NOMO-1 treated with DMSO at 0.1 percent for 48 hours (cell line): ENCODE results near the gene ATP11B.
"Not testable (repeated sequence)": the region's sequence is repeated elsewhere in the genome, so short reads cannot be mapped to it uniquely, and the experiment has no call there.

Experiments
- DNase-seq: peaks from one replicate; lab custom pipeline; 2025; ENCODE audit not compliant: unreplicated experiment; lab: John Stamatoyannopoulos, UW

The ATP11B gene

DNA sequence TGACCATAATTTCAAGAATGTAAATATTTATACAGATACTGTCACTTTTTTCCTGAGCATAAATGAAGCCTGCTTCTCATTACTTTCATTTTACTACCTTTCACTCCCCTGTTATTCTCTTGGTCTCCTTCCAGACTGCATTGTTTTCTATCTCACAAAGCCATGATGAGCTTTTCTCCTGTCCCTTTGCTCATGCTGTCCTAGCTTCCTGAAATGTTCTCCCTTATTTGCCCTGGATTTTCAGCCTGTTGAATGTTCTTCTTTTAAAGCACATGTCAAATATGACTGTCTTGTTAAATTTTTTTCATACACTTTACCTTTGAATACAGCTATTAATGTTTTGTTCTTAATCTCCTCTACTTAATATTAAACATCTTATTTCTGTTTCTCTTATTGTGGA lies 31.7 kb downstream of the ATP11B start:
- no peak for DNase-seq

DNA sequence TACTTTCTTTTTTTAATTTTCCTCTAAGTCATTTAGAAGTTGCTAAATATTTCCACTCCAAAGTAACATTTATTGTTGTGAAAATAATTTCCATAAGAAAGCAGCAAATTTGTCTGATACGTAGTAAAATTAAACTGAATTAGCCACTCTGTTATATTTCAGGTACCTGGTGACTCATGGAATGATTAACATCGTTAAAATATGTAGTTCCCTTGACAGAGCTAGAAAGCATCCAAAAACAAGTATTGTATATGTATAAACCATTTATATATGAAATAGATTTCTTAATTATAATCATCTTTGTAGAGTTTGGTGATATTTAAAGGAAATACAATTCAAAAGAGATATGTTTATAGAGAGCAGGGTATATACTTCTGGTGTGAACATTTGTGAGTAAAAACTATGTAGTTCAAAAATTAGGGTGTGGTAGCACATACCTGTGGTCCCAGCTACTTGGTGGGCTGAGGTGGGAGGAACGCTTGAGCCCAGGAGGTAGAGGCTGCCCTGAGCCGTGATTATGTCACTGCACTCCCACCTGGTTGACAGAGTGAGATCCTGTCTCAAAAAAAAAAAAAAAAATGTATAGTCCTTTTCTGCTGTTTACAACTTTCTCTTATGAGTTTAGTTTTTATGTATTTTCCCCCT lies 36.6 kb downstream of the ATP11B start:
- DNase-seq: no peak

DNA sequence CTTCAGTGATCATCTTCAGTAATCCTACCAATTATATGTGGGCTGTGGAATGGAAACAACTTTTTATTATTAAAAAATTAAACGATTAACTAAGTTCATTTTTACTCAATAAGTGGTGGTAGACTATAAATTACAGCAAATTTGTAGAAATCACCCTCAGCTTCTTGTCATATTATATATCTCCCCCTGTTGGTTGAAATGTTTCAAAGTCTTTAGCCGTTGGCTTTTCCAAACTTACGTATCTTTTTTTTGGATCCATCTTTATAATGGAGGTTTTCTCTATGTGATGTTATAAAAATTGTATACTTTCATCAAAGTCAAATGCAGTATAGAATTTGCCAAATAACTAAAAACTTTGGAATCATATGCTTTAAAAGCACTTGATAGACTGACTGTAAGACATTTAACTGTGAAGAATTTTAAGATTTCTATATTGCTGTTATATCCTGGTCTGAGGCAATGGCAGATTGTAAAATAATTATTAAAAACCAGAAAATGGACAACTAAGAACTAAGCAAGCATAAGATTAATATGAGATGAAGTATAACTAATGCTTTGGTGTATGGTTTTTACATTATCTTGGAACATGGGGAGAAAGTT lies 44.7 kb downstream of the ATP11B start:
- peak; percentile 27 for DNase-seq

DNA sequence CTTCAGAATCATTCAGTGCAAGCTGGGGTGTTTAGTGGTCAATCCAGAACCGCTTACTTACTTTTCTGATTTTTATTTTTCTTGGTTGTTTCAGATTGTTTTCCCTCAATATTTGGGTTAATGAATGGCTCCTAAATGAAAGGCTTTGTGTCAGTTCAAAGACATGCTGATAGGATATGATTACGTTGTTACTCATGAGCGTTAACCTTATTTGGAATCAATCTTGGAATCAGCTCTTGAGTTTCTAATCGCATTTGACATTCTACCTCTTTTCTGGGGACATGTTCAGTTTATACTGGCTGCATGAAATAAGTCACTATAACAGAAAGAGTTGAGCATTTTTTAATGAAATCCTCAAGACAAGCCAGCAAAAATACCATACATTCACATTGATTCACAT lies 50.2 kb downstream of the ATP11B start:
- no peak for DNase-seq

DNA sequence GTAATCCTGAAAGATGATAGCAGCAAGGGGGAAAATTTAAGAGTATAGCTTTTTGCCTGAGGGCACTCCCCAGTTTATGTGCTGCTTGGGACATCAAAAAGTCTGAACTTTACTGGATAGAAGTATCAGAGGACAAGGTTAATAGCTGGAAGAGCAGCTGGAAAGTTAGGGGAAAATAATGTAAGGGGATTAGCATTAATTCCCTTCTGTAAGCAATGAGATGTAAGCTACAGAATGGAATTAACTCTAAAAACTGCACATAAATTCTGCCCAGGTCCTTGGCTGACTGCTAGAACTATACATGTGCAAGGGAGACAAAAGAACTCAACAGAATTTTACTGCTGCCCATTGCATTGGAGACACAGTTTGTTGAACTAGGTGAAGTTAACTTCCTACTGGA lies 55.6 kb downstream of the ATP11B start:
- DNase-seq: no peak

- DNase-seq: no peak
Observed at GRCh38 chr3:182855076-182855475, 61.8 kb downstream of the ATP11B start.

- no peak for DNase-seq
Observed at GRCh38 chr3:182861348-182861747, 68.0 kb downstream of the ATP11B start.

- DNase-seq: no peak
Observed at GRCh38 chr3:182862159-182862860, 69.0 kb downstream of the ATP11B start.

GRCh38 chr3:182869059-182869458 lies 75.8 kb downstream of the ATP11B start:
- no peak for DNase-seq

DNA sequence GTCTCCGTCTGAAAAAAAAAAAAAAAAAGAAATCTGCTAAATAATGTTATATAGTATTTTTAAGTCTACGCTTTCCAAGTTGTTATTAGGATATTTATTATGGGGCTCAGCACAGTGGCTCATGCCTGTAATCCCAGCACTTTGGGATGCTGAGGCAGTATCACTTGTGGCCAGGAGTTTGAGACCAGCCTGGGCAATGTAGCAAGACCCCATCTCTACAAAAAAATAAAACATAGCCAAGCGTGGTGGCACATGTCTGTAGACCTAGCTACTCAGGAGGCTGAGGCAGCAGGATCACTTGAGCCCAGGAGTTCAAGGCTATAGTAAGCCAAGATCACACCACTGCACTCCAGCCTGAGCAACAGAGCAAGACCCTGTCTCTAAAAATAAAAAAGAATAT lies 77.6 kb downstream of the ATP11B start:
- not testable (repeated sequence) for DNase-seq

DNA sequence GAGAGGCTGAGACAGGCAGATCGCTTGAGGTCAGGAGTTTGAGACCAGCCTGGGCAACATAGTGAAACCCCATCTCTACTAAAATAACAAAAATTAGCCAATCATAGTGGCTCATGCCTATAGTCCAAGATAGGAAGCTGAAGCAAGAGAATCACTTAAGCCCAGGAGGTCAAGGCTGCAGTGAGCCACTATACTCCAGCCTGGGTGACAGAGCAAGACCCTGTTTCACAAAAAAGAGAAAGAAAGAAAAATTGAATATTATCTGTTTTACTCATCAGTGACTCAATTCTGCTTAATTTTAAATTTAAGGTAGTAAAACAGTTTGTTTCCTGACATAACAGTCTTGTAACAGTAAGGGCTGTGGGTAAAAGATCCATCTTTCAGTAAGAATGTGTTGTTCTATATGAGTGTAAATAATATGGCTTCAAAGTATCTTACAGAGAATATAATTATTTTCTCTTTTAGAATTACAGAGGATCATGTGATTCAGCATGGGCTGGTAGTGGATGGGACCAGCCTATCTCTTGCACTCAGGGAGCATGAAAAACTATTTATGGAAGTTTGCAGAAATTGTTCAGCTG lies 85.8 kb downstream of the ATP11B start:
- no peak for DNase-seq

GRCh38 chr3:182886497-182886896 lies 93.2 kb downstream of the ATP11B start:
- DNase-seq: no peak

GRCh38 chr3:182889948-182890629 lies 96.8 kb downstream of the ATP11B start:
- DNase-seq: no peak

DNA sequence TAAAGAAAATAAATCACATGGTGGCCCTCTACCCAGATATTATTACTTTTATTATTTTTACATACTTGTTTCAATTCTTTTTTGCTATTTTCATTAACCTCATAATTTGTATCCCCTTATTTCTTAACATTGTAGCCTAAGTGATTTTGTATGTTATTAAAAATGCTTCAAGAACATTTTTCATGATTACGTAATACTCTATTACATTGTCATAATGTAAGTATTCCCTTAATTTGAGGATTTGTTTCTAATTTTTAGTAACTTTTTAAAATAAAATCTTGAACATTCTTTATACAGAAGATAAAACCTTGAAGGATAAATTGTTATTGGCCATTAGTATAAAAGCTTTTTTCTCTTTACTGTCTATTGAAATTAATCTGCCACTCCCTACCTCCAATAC lies 98.1 kb downstream of the ATP11B start:
- no peak for DNase-seq

DNA sequence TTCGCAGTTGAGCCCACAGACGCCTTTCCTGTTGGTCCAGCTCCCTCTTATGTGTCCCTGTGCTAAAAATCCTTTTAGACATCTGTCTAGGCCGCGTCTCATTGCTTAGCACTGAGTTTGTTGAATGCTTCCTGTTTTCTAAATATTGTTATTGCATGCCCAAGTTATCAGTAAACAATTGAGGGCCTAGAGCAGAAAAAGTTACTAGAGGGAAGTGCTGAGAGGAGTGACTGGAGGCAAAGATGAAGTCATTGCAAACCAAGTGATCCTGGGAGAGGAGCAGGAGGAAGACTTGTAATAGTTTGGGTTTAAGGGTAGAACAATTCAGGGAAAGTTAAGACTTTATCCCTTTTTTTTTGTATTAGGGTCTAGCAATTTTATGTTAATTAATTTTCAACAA lies 98.9 kb downstream of the ATP11B start:
- no peak for DNase-seq

GRCh38 chr3:182895513-182896112 lies 102.3 kb downstream of the ATP11B start:
- DNase-seq: no peak

GRCh38 chr3:182896553-182896952 lies 103.2 kb downstream of the ATP11B start:
- no peak for DNase-seq

DNA sequence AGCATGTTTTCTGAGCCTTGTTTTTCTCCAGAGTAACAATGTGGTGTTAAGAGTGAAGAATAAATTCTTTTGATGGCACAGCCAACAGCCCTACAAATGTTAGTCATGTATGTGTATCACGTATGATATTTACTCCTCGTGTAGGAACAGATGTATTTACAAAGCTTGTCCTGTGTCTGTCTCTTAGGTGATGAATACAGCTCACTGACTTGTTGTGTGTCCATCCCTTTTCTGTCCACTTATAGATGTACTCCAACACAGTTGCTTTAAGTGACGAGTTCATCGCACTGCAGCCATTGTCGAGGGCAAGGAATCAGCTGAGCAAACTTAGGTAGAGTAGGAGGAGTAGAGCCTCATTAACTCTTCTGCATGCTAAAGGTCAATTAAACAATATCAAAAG lies 108.9 kb downstream of the ATP11B start:
- no peak for DNase-seq

- no peak for DNase-seq
Observed at GRCh38 chr3:182904164-182904563, 110.9 kb downstream of the ATP11B start.

GRCh38 chr3:182905623-182906022 lies 112.3 kb downstream of the ATP11B start:
- DNase-seq: no peak

DNA sequence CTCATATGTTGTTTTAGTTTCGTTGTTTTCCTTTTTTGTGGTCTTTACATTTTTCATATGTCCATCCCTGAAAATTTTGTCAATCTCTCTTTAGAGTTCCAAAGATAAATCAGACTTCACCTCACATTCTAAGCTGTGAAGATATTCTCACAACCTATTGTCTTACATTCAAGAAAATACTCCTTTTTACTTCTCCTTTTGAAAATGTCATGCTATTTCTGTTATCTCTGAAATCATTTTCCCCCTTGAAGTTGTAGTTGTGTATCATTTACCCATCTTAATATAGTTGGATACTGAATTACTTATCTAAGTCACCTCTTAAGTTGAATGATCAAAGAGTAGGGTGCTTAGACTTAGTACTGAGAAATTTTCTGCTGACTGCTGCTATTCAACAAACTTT lies 112.7 kb downstream of the ATP11B start:
- no peak for DNase-seq
